Fibroblast of skin of abdomen (primary cell): Measurements from ENCODE around the gene GPRIN1.
A peak's percentile ranks its signal among the peaks of the same experiment; 100 is the strongest.

Experiments used
- DNase-seq: peaks from one replicate; pipeline ENCODE4 v3.0.0-alpha.2; 2013

GPRIN1 gene

GRCh38 chr5:176624938-176625337, 15.0 kb upstream of the GPRIN1 start:
- DNase-seq = no peak

GRCh38 chr5:176624142-176624541, 14.2 kb upstream of the GPRIN1 start:
- DNase-seq = no peak

GRCh38 chr5:176621661-176622079, 11.7 kb upstream of the GPRIN1 start:
- DNase-seq = no peak

GRCh38 chr5:176620333-176620981, 10.5 kb upstream of the GPRIN1 start:
- DNase-seq = no peak

- DNase-seq = no peak
Measured at GRCh38 chr5:176619569-176620332, 9.8 kb upstream of the GPRIN1 start.

GRCh38 chr5:176619203-176619568, 9.2 kb upstream of the GPRIN1 start:
- DNase-seq = peak; percentile 89

- DNase-seq = no peak
Measured at GRCh38 chr5:176618783-176619182, 8.8 kb upstream of the GPRIN1 start.

GRCh38 chr5:176616511-176616910, 6.6 kb upstream of the GPRIN1 start:
- no peak for DNase-seq

GRCh38 chr5:176614805-176615478, 5.0 kb upstream of the GPRIN1 start:
- peak; percentile 77 for DNase-seq

- no peak for DNase-seq
Measured at GRCh38 chr5:176612855-176613254, 2.9 kb upstream of the GPRIN1 start.

GRCh38 chr5:176612008-176612407, 2.1 kb upstream of the GPRIN1 start:
- DNase-seq = no peak

- DNase-seq = peak; percentile 80
Measured at GRCh38 chr5:176611435-176611834, 1.5 kb upstream of the GPRIN1 start.

- DNase-seq = no peak
Measured at GRCh38 chr5:176610435-176610773, 448 bp upstream of the GPRIN1 start.

GRCh38 chr5:176608937-176609723, 826 bp downstream of the GPRIN1 start:
- DNase-seq = no peak

- DNase-seq = no peak
Measured at GRCh38 chr5:176608142-176608705, 1.7 kb downstream of the GPRIN1 start.

- DNase-seq = no peak
Measured at GRCh38 chr5:176606875-176607274, 3.1 kb downstream of the GPRIN1 start.

GRCh38 chr5:176606032-176606431, 3.9 kb downstream of the GPRIN1 start:
- DNase-seq = no peak

- no peak for DNase-seq
Measured at GRCh38 chr5:176603091-176603490, 6.9 kb downstream of the GPRIN1 start.

- no peak for DNase-seq
Measured at GRCh38 chr5:176601901-176602482, 8.0 kb downstream of the GPRIN1 start.

GRCh38 chr5:176599749-176600430, 10.1 kb downstream of the GPRIN1 start:
- peak; percentile 38 for DNase-seq
